ENCODE results near the gene LRIG1. TPM values are rescaled to one million over a fixed set of nuclear protein-coding genes. Genes with fewer than 3 reads are reported as not detected.

LRIG1 gene
- total and polyA plus RNA-seq, 2 donors (not counting 1 experiment from before 2014, with no cell fraction given): 27.9 to 104 TPM

DNA sequence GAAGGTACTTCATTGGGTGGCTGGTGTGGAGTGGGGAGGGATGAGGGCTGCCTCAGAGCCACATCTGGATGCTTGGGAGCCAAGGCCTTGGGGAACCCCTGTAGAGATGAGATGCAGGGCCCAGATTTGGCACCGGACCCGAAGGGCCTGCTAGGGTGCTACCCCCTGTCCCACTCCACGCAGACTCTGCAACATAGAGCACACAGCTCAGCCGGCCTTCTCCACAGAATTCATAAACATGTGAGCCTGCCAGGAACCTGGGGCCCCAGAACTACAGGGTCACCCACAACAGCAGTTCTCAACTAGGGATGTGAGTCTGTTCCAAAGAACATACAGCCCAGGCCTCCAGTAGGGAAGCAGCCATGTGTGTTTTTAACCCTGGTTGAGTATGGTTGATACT lies 62.8 kb downstream of the LRIG1 start:
- Histone ChIP-seq H3K27me3 (ENCODE audit: control insufficient read depth, insufficient read depth, low read length) (no peaks in the 10 kb centered on the region), H3K27ac (ENCODE audit: insufficient read depth, low read length) (no peak overlapping the region), H3K4me1 (ENCODE audit: control insufficient read depth, extremely low read depth, insufficient read depth, low read length) (peaks cover 21% of the 10 kb centered on the region), H3K79me2 (ENCODE audit: control insufficient read depth, insufficient read depth, low read length) (no peaks in the 10 kb centered on the region), H2AFZ (ENCODE audit: low read length) (no peak overlapping the region), H3K9me3 (ENCODE audit: control insufficient read depth, insufficient read depth, low read depth, low read length) (no peaks in the 10 kb centered on the region), H3K4me3 (replicated peaks in 1 of 4; ENCODE audit: control extremely low read depth in 1 of 4, insufficient read depth in 1 of 4, low read depth in 3 of 4, low read length in 4 of 4) (no peak overlapping the region), H3K36me3 (ENCODE audit: control insufficient read depth, insufficient read depth, low read length) (no peaks in the 10 kb centered on the region), H3K9ac (ENCODE audit: insufficient read depth, low read length) (no peak overlapping the region), H4K20me1 (ENCODE audit: control insufficient read depth, extremely low read depth, insufficient read depth, low read length) (no peaks in the 10 kb centered on the region), H3K4me2 (ENCODE audit: extremely low read depth, insufficient read depth, low read length) (no peak overlapping the region)
- no peak for DNase-seq (ENCODE audit: low read depth in 2 of 2)
- TF ChIP-seq EZH2 (IDR thresholded peaks at IDR 0.05; ENCODE audit: low read length, missing control alignments) (no peak), CTCF (conservative IDR thresholded peaks at IDR 0.05 in 1 of 2, IDR thresholded peaks at IDR 0.05 in 1 of 2; ENCODE audit: low read depth in 1 of 2, low read length in 2 of 2) (no peak)

DNA sequence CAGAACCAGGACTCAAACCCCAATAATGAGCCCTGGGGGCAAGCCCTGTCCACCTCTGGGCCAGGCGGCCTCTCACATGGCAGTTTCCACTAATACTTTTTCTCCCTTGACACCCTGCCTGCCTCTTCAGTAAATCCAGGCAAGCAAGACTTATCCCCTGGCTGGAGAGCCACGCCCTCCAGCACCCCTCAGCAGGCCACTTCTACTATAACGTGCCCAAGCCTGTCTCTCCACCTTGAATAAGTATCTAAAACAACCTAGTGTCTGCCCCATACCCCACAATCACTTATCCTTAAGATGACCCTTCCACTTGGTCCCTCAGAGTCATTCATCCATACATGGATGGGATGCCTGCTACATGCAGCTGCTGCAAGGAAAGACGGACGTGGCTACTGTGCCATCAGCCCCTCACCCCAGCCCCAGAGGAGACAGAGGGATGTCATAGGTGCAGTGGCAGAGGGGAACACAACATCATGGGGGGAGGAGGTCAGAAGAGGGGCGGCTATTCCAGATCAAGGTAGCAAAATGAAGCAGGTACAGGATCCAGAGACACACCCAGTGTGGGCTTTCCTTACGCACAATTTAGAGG lies 63.4 kb downstream of the LRIG1 start:
- DNase-seq (ENCODE audit: low read depth in 2 of 2): no peak
- H3K36me3 ChIP-seq (ENCODE audit: control insufficient read depth, insufficient read depth, low read length): no peaks in the 10 kb centered on the region
- no peak for TF ChIP-seq EZH2 (IDR thresholded peaks at IDR 0.05; ENCODE audit: low read length, missing control alignments)
- TF ChIP-seq CTCF (conservative IDR thresholded peaks at IDR 0.05 in 1 of 2, IDR thresholded peaks at IDR 0.05 in 1 of 2; ENCODE audit: low read depth in 1 of 2, low read length in 2 of 2): no peak

GRCh38 chr3:66435989-66436388 lies 64.8 kb downstream of the LRIG1 start:
- no peak overlapping the region for H2AFZ ChIP-seq (ENCODE audit: low read length)
- H3K9ac ChIP-seq (ENCODE audit: insufficient read depth, low read length): no peak overlapping the region
- H3K36me3 ChIP-seq (ENCODE audit: control insufficient read depth, insufficient read depth, low read length): no peaks in the 10 kb centered on the region
- no peaks in the 10 kb centered on the region for H4K20me1 ChIP-seq (ENCODE audit: control insufficient read depth, extremely low read depth, insufficient read depth, low read length)
- TF ChIP-seq EZH2 (IDR thresholded peaks at IDR 0.05; ENCODE audit: low read length, missing control alignments) (no peak), CTCF (conservative IDR thresholded peaks at IDR 0.05 in 1 of 2, IDR thresholded peaks at IDR 0.05 in 1 of 2; ENCODE audit: low read depth in 1 of 2, low read length in 2 of 2) (no peak)
- peaks cover 15% of the 10 kb centered on the region for H3K4me1 ChIP-seq (ENCODE audit: control insufficient read depth, extremely low read depth, insufficient read depth, low read length)
- no peak overlapping the region for H3K4me3 ChIP-seq (replicated peaks in 1 of 4; ENCODE audit: control extremely low read depth in 1 of 4, insufficient read depth in 1 of 4, low read depth in 3 of 4, low read length in 4 of 4)
- H3K4me2 ChIP-seq (ENCODE audit: extremely low read depth, insufficient read depth, low read length): no peak overlapping the region
- no peaks in the 10 kb centered on the region for H3K27me3 ChIP-seq (ENCODE audit: control insufficient read depth, insufficient read depth, low read length)
- no peak overlapping the region for H3K27ac ChIP-seq (ENCODE audit: insufficient read depth, low read length)
- H3K9me3 ChIP-seq (ENCODE audit: control insufficient read depth, insufficient read depth, low read depth, low read length): no peaks in the 10 kb centered on the region
- H3K79me2 ChIP-seq (ENCODE audit: control insufficient read depth, insufficient read depth, low read length): no peaks in the 10 kb centered on the region
- DNase-seq (ENCODE audit: low read depth in 2 of 2): no peak

More for the DNA sequence above, 63.4 kb downstream of the LRIG1 start:
- Histone ChIP-seq H3K9ac (ENCODE audit: insufficient read depth, low read length) (no peak overlapping the region), H3K4me2 (ENCODE audit: extremely low read depth, insufficient read depth, low read length) (no peak overlapping the region), H2AFZ (ENCODE audit: low read length) (no peak overlapping the region), H3K4me1 (ENCODE audit: control insufficient read depth, extremely low read depth, insufficient read depth, low read length) (peaks cover 20% of the 10 kb centered on the region), H3K9me3 (ENCODE audit: control insufficient read depth, insufficient read depth, low read depth, low read length) (no peaks in the 10 kb centered on the region), H3K27me3 (ENCODE audit: control insufficient read depth, insufficient read depth, low read length) (no peaks in the 10 kb centered on the region), H3K27ac (ENCODE audit: insufficient read depth, low read length) (no peak overlapping the region), H3K4me3 (replicated peaks in 1 of 4; ENCODE audit: control extremely low read depth in 1 of 4, insufficient read depth in 1 of 4, low read depth in 3 of 4, low read length in 4 of 4) (no peak overlapping the region), H3K79me2 (ENCODE audit: control insufficient read depth, insufficient read depth, low read length) (no peaks in the 10 kb centered on the region), H4K20me1 (ENCODE audit: control insufficient read depth, extremely low read depth, insufficient read depth, low read length) (no peaks in the 10 kb centered on the region)
